HuH-7 (cell line): Measurements from ENCODE around the gene EXT2.

ENCODE experiments used
- DNase-seq: peaks from one replicate; pipeline ENCODE4 v3.0.0; 2011; ENCODE audit warnings: low spot score

Gene EXT2

GRCh38 chr11:44171518-44171917 lies 76.0 kb downstream of the EXT2 start:
- no peak for DNase-seq

GRCh38 chr11:44172966-44173365 lies 77.5 kb downstream of the EXT2 start:
- no peak for DNase-seq

- no peak for DNase-seq
Measured at GRCh38 chr11:44174842-44175241, 79.4 kb downstream of the EXT2 start.

GRCh38 chr11:44176546-44177213 lies 81.2 kb downstream of the EXT2 start:
- DNase-seq, result no peak

GRCh38 chr11:44177905-44178304 lies 82.4 kb downstream of the EXT2 start:
- no peak for DNase-seq

GRCh38 chr11:44178381-44178780 lies 82.9 kb downstream of the EXT2 start:
- DNase-seq, result no peak

GRCh38 chr11:44179173-44179572 lies 83.7 kb downstream of the EXT2 start:
- no peak for DNase-seq

- DNase-seq, result no peak
Measured at GRCh38 chr11:44180107-44180506, 84.6 kb downstream of the EXT2 start.

- DNase-seq, result no peak
Measured at GRCh38 chr11:44185522-44185921, 90.0 kb downstream of the EXT2 start.

- no peak for DNase-seq
Measured at GRCh38 chr11:44186321-44186930, 90.9 kb downstream of the EXT2 start.

GRCh38 chr11:44188643-44189042 lies 93.2 kb downstream of the EXT2 start:
- no peak for DNase-seq

- no peak for DNase-seq
Measured at GRCh38 chr11:44189986-44190882, 94.8 kb downstream of the EXT2 start.

GRCh38 chr11:44190883-44191230 lies 95.4 kb downstream of the EXT2 start:
- DNase-seq, result no peak

GRCh38 chr11:44191322-44192016 lies 96.0 kb downstream of the EXT2 start:
- DNase-seq, result no peak

GRCh38 chr11:44192017-44192385 lies 96.5 kb downstream of the EXT2 start:
- no peak for DNase-seq

GRCh38 chr11:44192462-44193100 lies 97.1 kb downstream of the EXT2 start:
- DNase-seq, result no peak

GRCh38 chr11:44193856-44194255 lies 98.4 kb downstream of the EXT2 start:
- no peak for DNase-seq

GRCh38 chr11:44198146-44198724 lies 102.8 kb downstream of the EXT2 start:
- no peak for DNase-seq

- DNase-seq, result no peak
Measured at GRCh38 chr11:44199298-44199697, 103.8 kb downstream of the EXT2 start.

GRCh38 chr11:44199816-44200215 lies 104.3 kb downstream of the EXT2 start:
- DNase-seq, result no peak

GRCh38 chr11:44203270-44204043 lies 108.0 kb downstream of the EXT2 start:
- DNase-seq, result no peak
